ENCODE data around the gene PTHLH.

Gene PTHLH

GRCh38 chr12:27972721-27973120 is at the start of gene PTHLH:
PTHLH (minus strand) TSS chr12:27972733; CDS start chr12:27969494, 3,239 bp downstream.
- DNase-seq = no peak

- no peak for DNase-seq
Observed at GRCh38 chr12:28021704-28022103, 49.2 kb upstream of the PTHLH start.

DNA sequence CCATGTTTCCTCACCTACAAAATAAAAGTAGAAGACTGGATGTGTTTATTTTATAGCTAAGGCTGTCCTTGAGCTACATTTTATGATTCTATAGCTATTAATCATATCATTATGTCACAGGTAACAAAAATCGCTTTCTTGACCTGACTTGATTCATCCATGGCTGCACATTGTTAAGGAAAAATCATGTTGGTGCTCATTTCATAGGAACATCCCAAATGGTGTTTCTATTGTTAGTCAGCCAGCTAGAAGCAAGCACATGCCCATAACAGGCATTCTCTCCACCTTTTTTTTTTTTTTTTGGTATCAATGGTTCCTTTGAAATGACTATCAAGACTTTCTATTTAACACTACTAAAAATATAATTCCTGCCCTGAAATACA is 45.3 kb upstream of the PTHLH start:
- no peak for DNase-seq

GRCh38 chr12:28017126-28017872 is 44.8 kb upstream of the PTHLH start:
- no peak for DNase-seq

- no peak for DNase-seq
Observed at GRCh38 chr12:28015165-28015564, 42.6 kb upstream of the PTHLH start.

DNA sequence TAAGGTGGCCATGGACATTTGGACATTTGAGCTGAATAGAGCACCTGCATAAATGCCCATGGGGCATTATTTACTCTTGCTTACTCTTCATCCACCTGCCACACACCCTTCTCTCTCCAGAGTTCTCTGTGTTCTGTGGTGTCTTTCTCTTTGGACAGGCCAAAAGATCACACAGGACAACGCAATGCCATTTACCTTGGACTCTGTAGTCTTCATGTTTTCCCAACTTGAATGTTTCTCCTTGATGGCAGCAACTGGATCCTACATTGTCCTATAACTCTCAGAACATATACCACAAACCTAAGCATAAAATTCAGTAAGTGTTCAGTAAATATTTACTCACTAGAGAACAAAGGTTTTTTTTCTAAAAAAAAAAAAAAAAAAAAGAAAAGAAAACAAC is 41.7 kb upstream of the PTHLH start:
- no peak for DNase-seq

DNA sequence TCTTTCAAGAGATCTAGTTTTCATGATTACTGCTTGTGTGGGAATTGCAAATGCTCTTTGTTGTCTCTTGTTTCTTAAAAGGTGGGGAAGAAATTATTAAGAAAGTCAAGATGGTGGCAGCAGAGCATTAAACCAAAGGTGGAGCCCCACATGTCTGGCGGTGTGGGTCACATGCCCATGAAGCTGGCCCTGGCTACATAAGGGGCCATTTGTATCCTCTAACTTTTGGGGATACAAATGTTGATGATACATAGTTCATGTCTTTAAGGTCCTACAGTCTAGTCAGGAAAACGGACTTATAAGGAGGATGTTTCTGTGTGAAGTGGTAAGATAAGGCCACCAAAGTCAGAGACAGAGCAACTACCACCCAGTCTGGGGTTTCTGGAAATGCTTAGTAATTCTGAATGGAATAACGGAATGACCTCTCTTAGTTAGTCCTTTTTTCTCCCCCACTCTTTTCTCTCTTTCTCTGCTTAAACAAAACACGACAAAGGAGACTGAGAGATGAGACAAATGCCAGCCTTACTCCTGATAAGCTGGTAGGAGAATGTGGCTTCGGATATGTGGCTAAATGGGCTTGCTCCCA is 39.9 kb upstream of the PTHLH start:
- no peak for DNase-seq

DNA sequence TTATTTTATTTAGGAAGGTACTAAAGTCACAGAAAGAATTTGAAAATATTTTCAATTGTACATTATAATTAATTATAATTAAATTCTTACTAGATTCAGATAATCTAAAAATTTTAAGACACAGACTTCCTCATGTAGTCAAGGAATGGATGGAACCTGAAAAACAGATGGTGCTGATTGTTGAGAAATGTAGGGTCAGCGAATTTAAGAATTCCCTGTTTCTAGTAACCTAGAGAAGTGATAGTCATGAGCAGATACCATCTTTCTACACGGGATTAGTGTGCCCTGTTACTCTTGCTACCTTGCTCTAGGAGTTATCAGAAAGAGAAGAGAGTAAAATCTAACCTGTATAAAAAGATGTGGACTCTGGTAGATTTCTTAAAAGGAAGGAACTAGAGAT is 37.5 kb upstream of the PTHLH start:
- DNase-seq = no peak

GRCh38 chr12:27999970-28000369 is 27.4 kb upstream of the PTHLH start:
- no peak for DNase-seq

DNA sequence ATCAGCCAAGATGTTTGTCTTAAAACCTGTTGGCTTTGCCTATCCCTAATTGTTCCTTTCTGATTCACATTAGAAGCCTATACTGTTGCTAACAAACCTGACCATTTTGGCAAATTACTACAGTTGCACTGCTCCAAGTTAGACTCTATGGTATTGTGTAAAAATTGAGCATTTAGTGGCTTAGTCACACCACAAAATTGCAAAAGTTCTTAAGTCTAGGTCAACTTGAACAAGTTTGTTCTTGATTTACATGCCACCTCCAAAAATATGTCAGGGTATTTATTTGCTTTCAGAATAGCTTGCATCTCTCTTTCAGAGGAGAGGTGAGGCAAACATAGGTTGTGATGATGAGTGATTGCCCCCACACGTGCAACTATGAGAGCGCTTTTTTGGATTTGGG is 27.0 kb upstream of the PTHLH start:
- DNase-seq = no peak

GRCh38 chr12:27998658-27999057 is 26.1 kb upstream of the PTHLH start:
- no peak for DNase-seq

DNA sequence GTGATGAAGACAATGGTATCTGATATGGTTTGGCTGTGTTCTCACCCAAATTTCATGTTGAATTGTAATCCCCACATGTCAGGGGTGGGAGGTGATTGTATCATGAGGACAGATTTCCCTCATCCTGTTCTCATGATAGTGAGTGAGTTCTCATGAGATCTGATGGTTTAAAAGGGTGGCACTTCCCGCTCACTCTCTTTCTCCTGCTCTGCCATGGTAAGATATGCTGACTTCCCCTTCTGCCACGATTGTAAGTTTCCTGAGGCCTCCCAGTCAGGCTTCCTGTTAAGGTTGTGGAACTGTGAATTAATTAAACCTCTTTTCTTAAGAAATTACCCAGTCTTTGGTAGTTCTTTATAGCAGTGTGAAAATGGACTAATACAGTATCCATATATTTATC is 25.6 kb upstream of the PTHLH start:
- no peak for DNase-seq

DNA sequence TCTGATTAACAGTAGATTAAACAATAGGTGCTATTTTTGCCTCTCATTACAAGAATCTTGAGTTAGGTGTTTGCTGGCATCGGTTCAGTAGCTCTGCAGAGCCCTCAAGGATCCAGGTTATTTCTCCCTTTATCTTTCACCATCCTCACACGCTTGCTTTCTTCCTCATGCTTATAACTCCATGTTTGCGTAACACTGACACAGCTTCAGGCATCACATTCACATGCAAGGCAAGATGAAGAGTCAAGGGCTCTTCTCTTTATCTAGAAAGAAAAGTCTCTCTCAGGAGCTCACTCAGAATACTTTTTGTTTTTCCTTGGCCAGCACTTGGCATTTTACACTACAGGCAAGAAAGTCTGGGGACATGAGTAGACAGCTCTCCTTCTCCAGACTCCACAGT is 24.2 kb upstream of the PTHLH start:
- DNase-seq = no peak

DNA sequence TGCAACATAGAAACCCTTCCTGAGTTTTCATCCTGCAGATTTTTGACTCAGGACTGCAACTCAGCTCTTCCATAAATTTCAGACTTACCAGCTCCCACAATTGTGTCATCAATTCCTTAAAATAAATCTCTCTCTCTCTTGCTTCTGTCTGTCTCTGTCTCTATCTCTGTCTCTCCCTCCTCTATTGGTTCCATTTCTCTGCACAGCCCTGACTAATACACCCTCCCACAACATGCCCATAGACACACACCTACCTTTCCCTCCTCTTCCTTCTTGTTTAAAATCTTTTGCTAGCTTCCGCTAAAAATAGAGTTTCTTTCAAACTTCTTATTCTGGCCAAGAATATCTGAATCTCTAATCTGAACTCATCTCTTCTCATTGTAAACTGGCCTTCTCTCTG is 22.9 kb upstream of the PTHLH start:
- DNase-seq = no peak

DNA sequence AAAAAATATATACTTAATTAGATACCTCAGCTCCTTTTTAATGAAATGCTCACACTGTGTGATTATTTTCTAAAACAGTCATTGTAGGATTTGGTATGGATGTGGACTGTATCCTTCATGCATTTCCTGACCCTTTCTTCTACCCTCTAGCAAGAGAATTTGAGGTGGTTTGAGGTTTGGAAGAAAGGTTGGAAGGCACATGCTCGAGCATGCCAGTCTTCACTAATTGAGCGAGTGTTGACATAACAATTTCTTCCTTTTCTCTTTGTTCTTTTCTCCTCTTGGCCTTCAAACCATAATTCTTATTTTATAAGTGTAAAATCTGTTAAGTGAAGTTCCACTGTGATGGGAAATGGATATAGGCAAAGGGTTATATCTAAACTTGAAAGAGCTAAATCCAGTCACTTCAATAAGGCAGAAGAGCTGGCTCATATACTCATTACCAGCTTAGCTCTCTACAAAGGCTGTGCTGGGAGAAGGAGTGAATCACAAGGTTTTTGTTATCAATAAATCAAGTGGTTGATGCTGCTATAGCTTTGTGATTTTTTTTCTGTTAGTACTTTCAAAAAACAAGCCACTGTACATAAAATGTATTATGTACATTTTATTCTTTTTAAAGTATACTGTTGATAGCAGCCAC is 16.2 kb upstream of the PTHLH start:
- DNase-seq = no peak

GRCh38 chr12:27987331-27987730 is 14.8 kb upstream of the PTHLH start:
- DNase-seq = no peak

DNA sequence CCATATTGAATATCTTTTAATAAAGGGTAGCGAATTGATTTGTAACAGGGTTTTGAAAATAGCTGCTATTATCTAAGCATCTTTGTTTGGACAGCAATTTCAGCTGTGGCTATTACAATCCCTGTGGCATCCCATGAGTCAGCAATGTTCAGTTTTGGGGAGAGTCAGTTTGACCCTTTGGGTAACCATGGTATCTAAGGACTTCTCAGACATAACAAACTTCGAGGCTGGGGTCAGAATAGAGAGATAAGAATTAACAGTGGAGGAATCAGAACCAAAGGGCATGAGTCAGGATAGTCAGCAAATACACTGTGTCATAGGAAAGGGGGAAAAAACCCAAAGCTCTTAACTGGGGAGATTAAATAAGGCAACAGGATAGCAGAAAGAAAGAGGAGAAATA is 11.7 kb upstream of the PTHLH start:
- DNase-seq = no peak

DNA sequence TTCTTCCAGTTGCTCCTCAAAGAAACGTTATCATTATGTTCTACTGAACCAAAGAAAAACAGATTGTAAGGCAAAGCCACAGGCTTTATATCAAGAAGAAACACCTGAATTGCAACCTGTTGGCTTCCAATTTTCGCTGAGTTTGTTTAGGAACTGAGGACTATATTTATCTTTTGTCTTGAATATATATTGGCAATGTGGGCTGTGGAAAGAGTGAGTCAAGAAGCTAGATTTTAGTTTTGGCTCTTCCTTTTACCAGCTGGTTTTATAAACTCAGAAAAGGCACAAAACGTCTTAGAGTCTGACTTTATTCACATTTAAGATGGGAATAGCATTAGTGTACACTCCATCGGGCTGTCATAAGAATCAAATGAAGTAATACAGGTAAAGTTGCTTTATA is 10.4 kb upstream of the PTHLH start:
- DNase-seq = no peak

DNA sequence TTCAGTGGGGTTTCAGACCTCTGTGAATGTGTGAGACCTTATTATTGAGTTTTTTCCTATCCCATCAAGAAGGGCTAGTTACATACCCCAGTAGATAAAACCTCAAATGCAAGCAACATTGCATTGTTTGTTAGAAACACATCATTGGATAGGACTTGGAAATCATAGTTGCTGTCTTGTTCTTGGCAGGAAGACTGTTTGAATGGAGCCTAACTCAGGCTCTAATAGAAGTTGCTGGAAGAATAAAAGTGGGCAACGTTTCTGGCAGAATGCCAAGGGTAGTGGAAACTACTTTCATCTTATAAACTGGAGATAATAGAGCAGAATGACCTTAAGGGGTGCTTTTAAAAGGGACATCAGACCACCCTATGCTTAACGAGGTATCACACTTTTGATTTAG is 9.9 kb upstream of the PTHLH start:
- DNase-seq = no peak

- no peak for DNase-seq
Observed at GRCh38 chr12:27981874-27982273, 9.3 kb upstream of the PTHLH start.

DNA sequence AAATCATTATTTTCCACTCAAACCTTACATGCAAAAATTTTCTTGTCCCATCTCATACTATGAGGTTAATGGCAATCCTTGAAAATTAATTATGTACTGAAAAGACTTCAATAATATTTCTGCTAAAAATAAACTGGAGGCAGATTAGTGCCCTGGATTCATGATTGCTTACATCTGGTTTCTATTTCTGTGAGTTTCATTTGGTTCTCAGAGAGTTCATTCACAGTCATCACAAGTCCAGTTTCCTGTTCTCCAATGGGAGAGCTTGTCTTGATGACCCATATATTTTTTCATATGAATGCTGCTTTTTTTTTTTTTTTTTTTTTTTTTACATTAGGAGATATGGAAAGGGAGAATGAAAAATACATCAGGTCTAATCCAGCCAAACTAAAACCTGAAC is 6.6 kb upstream of the PTHLH start:
- no peak for DNase-seq

- no peak for DNase-seq
Observed at GRCh38 chr12:27975222-27976136, 2.9 kb upstream of the PTHLH start.

DNA sequence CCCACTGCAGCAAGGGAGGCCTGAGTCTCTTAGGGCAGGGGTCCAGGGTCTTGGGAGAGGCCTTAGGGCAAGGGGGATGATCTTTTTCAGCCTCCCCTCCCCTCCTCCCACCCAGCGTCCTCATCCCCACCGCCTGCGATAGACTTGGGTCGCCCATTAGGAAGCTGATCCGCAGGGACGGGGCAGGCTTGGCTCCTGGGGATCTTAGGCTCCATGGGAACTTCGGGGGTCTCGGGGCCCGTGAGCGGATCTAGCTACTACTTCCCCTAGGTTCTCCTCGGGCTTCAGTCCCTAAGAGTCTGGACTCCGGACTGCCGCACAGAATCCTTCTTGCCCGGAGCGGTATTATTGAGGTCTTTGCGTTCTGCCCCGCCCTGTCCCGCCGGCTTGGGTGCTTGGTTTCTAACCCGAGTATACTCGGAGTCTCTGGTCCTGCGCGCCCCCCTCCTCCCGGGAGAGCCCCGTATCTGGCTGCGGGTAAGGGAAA is 2.2 kb upstream of the PTHLH start:
- no peak for DNase-seq
